ENCODE data around the gene SFXN3.

GRCh38 chr10:101060951-101061623 lies 30.1 kb downstream of the SFXN3 start:
- TF ChIP-seq CTCF (IDR thresholded peaks at IDR 0.05) = no peak
- TF ChIP-seq POLR2A (IDR thresholded peaks at IDR 0.05) = peak in 1 of 2 donors; percentile 64

All from heart left ventricle (tissue), 13 donors.